ENCODE measurements around the gene RERE.

The RERE gene

GRCh38 chr1:8754993-8755392, 62.4 kb downstream of the RERE start:
- Histone ChIP-seq H3K18ac (ENCODE audit: low read length) (no peak overlapping the region), H3K23ac (ENCODE audit: low read depth, low read length, poor library complexity) (no peak overlapping the region), H3K27ac (replicated peaks; ENCODE audit: low read length) (no peak overlapping the region), H3K4ac (ENCODE audit: low read length) (no peak overlapping the region), H2BK12ac (ENCODE audit: low read length) (no peak overlapping the region), H3K4me3 (ENCODE audit: low read length in 2 of 2) (no peak overlapping the region), H3K27me3 (ENCODE audit: control insufficient read depth in 3 of 3, insufficient read depth in 3 of 3, low read depth in 1 of 3, low read length in 3 of 3) (no peaks in the 10 kb centered on the region), H2BK120ac (ENCODE audit: low read depth, low read length) (no peak overlapping the region), H3K14ac (ENCODE audit: low read length) (no peak overlapping the region), H4K91ac (ENCODE audit: low read depth, low read length, poor library complexity) (no peak overlapping the region), H2BK15ac (ENCODE audit: low read length) (no peak overlapping the region), H3K79me1 (ENCODE audit: low read depth, low read length) (no peaks in the 10 kb centered on the region), H4K8ac (ENCODE audit: low read depth, low read length) (no peak overlapping the region), H2BK5ac (ENCODE audit: low read length) (no peak overlapping the region), H3K9ac (ENCODE audit: low read depth, low read length, poor library complexity) (no peak overlapping the region), H3K9me3 (replicated peaks in 1 of 2; ENCODE audit: control insufficient read depth in 2 of 2, insufficient read depth in 1 of 2, low read depth in 1 of 2, low read length in 2 of 2) (no peaks in the 10 kb centered on the region), H3K4me1 (ENCODE audit: control insufficient read depth in 2 of 2, insufficient read depth in 1 of 2, low read depth in 1 of 2, low read length in 2 of 2) (peaks cover 0 to 20% of the 10 kb centered on the region in 2 donors), H3K4me2 (ENCODE audit: insufficient read depth, low read length, poor library complexity, severe bottlenecking) (no peak overlapping the region), H3K36me3 (replicated peaks in 1 of 2; ENCODE audit: control insufficient read depth in 2 of 2, insufficient read depth in 2 of 2, low read length in 2 of 2) (no peaks in the 10 kb centered on the region), H2AFZ (ENCODE audit: low read length) (no peak overlapping the region), H2AK5ac (ENCODE audit: low read depth, low read length) (no peak overlapping the region)
- no peak for DNase-seq (ENCODE audit: low spot score)
- no CpG with 5 or more reads among the region's 2 CpGs for WGBS, 2 donors (ENCODE audit: extremely low coverage in 2 of 2, insufficient read length in 2 of 2, insufficient replicate concordance in 1 of 2)

DNA sequence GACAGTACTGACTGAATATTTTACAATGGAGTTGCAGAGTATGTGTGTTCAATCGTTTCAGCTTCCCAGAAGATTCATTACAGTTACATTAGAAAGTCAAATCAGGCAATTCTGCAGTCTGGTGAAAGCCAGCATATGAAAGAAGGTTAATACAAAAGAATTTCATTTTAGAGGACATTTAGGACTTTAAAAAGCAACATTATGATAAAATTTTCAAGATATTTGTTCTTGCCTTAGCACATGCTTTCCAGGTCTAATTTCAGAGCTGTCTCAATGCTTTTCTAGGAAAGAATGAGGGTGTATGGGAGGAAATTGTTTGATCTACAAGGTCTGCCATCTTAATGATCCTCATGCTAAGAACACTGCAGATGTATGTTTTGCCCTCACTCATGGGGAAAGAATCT, 63.2 kb downstream of the RERE start:
- Histone ChIP-seq H4K8ac (ENCODE audit: low read depth, low read length) (no peak overlapping the region), H3K4me2 (ENCODE audit: insufficient read depth, low read length, poor library complexity, severe bottlenecking) (no peak overlapping the region), H4K91ac (ENCODE audit: low read depth, low read length, poor library complexity) (no peak overlapping the region), H2AK5ac (ENCODE audit: low read depth, low read length) (no peak overlapping the region), H2BK120ac (ENCODE audit: low read depth, low read length) (no peak overlapping the region), H2AFZ (ENCODE audit: low read length) (no peak overlapping the region), H3K27ac (replicated peaks; ENCODE audit: low read length) (no peak overlapping the region), H3K23ac (ENCODE audit: low read depth, low read length, poor library complexity) (no peak overlapping the region), H2BK15ac (ENCODE audit: low read length) (no peak overlapping the region), H3K36me3 (replicated peaks in 1 of 2; ENCODE audit: control insufficient read depth in 2 of 2, insufficient read depth in 2 of 2, low read length in 2 of 2) (no peaks in the 10 kb centered on the region), H3K4me3 (ENCODE audit: low read length in 2 of 2) (no peak overlapping the region), H3K4me1 (ENCODE audit: control insufficient read depth in 2 of 2, insufficient read depth in 1 of 2, low read depth in 1 of 2, low read length in 2 of 2) (peaks cover 0 to 20% of the 10 kb centered on the region in 2 donors), H2BK5ac (ENCODE audit: low read length) (no peak overlapping the region), H3K4ac (ENCODE audit: low read length) (no peak overlapping the region), H3K79me1 (ENCODE audit: low read depth, low read length) (no peaks in the 10 kb centered on the region), H3K14ac (ENCODE audit: low read length) (no peak overlapping the region), H2BK12ac (ENCODE audit: low read length) (no peak overlapping the region), H3K27me3 (ENCODE audit: control insufficient read depth in 3 of 3, insufficient read depth in 3 of 3, low read depth in 1 of 3, low read length in 3 of 3) (no peaks in the 10 kb centered on the region), H3K18ac (ENCODE audit: low read length) (no peak overlapping the region), H3K9me3 (replicated peaks in 1 of 2; ENCODE audit: control insufficient read depth in 2 of 2, insufficient read depth in 1 of 2, low read depth in 1 of 2, low read length in 2 of 2) (no peaks in the 10 kb centered on the region), H3K9ac (ENCODE audit: low read depth, low read length, poor library complexity) (no peak overlapping the region)
- DNase-seq (ENCODE audit: low spot score) = no peak
- WGBS, 2 donors (ENCODE audit: extremely low coverage in 2 of 2, insufficient read length in 2 of 2, insufficient replicate concordance in 1 of 2) = no CpG with 5 or more reads among the region's 1 CpG

DNA sequence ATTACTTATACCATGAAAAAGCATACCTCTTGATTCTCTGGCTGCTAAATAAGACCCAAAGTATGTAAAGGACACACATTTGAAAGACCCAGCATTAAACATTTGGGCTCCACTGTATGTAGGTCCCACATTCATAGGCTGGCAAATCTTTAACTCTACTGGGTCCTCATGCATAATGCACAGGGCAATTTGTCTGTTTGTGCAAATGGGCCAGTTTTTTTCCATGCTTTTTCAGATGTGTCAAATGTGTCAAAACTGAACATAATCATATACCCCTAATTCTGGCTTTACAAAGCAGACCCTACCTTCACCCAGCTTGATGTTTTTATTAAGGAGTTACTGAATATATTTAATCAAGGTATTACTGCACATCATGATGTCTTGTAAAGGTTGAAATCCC, 63.7 kb downstream of the RERE start:
- Histone ChIP-seq H2BK5ac (ENCODE audit: low read length) (no peak overlapping the region), H3K27ac (replicated peaks; ENCODE audit: low read length) (no peak overlapping the region)

DNA sequence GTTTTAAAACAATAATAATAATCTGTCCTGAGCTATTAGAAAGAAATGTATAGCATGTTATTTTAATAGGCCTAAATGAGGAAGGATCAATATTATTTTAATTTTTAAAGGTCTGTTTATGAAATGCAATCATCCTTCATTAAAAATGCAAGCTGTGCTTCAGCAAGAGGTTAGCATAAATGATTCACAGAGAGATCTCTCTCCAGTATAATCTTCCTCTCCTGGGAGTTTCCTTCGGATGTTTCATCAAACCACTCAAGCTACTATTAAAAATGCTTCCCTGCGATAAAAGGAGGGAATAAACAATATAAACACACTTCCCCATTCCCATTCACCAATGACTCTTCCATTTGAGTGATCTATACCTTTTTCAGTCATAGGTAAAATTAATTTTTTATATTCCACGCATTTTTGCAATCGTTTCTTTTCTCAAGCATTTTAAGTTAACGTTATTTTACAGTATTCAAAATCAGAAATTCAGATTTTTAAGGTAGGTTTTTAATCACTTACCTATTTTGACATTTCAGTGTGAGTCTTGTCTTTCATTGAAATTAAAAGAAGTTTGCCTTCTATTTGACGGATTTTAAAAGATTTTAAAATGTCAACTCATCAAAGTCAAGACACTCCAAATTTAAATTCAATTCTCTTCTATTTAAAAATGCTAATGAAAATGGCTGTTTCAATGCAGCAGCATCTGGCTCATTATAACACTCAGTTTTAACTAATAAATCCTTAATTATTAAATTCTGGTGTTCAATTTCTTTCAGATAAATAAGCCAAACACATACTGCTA, 64.3 kb downstream of the RERE start:
- WGBS, 2 donors (ENCODE audit: extremely low coverage in 2 of 2, insufficient read length in 2 of 2, insufficient replicate concordance in 1 of 2) = no CpG with 5 or more reads among the region's 6 CpGs
- H2BK120ac ChIP-seq (ENCODE audit: low read depth, low read length) = no peak overlapping the region

More for the DNA sequence above, 63.7 kb downstream of the RERE start:
- no peak overlapping the region for H2AFZ ChIP-seq (ENCODE audit: low read length)
- no peaks in the 10 kb centered on the region for H3K36me3 ChIP-seq (replicated peaks in 1 of 2; ENCODE audit: control insufficient read depth in 2 of 2, insufficient read depth in 2 of 2, low read length in 2 of 2)
- H2BK12ac ChIP-seq (ENCODE audit: low read length) = no peak overlapping the region
- H3K14ac ChIP-seq (ENCODE audit: low read length) = no peak overlapping the region
- H3K27me3 ChIP-seq (ENCODE audit: control insufficient read depth in 3 of 3, insufficient read depth in 3 of 3, low read depth in 1 of 3, low read length in 3 of 3) = no peaks in the 10 kb centered on the region
- peaks cover 0 to 20% of the 10 kb centered on the region in 2 donors for H3K4me1 ChIP-seq (ENCODE audit: control insufficient read depth in 2 of 2, insufficient read depth in 1 of 2, low read depth in 1 of 2, low read length in 2 of 2)
- no peak overlapping the region for H3K18ac ChIP-seq (ENCODE audit: low read length)
- no peak overlapping the region for H4K8ac ChIP-seq (ENCODE audit: low read depth, low read length)
- no peak for DNase-seq (ENCODE audit: low spot score)
- H3K79me1 ChIP-seq (ENCODE audit: low read depth, low read length) = no peaks in the 10 kb centered on the region
- H2BK120ac ChIP-seq (ENCODE audit: low read depth, low read length) = no peak overlapping the region
- H3K9me3 ChIP-seq (replicated peaks in 1 of 2; ENCODE audit: control insufficient read depth in 2 of 2, insufficient read depth in 1 of 2, low read depth in 1 of 2, low read length in 2 of 2) = no peaks in the 10 kb centered on the region
- no peak overlapping the region for H2BK15ac ChIP-seq (ENCODE audit: low read length)
- no peak overlapping the region for H3K9ac ChIP-seq (ENCODE audit: low read depth, low read length, poor library complexity)
- no peak overlapping the region for H3K23ac ChIP-seq (ENCODE audit: low read depth, low read length, poor library complexity)
- H2AK5ac ChIP-seq (ENCODE audit: low read depth, low read length) = no peak overlapping the region
- no peak overlapping the region for H3K4me2 ChIP-seq (ENCODE audit: insufficient read depth, low read length, poor library complexity, severe bottlenecking)
- no peak overlapping the region for H3K4ac ChIP-seq (ENCODE audit: low read length)
- H4K91ac ChIP-seq (ENCODE audit: low read depth, low read length, poor library complexity) = no peak overlapping the region
- no peak overlapping the region for H3K4me3 ChIP-seq (ENCODE audit: low read length in 2 of 2)

More for the DNA sequence above, 64.3 kb downstream of the RERE start:
- H3K23ac ChIP-seq (ENCODE audit: low read depth, low read length, poor library complexity) = no peak overlapping the region
- no peak for DNase-seq (ENCODE audit: low spot score)
- no peak overlapping the region for H3K18ac ChIP-seq (ENCODE audit: low read length)
- H3K9me3 ChIP-seq (replicated peaks in 1 of 2; ENCODE audit: control insufficient read depth in 2 of 2, insufficient read depth in 1 of 2, low read depth in 1 of 2, low read length in 2 of 2) = peaks cover 0 to 3% of the 10 kb centered on the region in 2 donors
- no peaks in the 10 kb centered on the region for H3K36me3 ChIP-seq (replicated peaks in 1 of 2; ENCODE audit: control insufficient read depth in 2 of 2, insufficient read depth in 2 of 2, low read length in 2 of 2)
- H2AFZ ChIP-seq (ENCODE audit: low read length) = no peak overlapping the region
- peaks cover 2% of the 10 kb centered on the region for H3K79me1 ChIP-seq (ENCODE audit: low read depth, low read length)
- no peak overlapping the region for H3K9ac ChIP-seq (ENCODE audit: low read depth, low read length, poor library complexity)
- H2AK5ac ChIP-seq (ENCODE audit: low read depth, low read length) = no peak overlapping the region
- no peak overlapping the region for H3K4ac ChIP-seq (ENCODE audit: low read length)
- H2BK15ac ChIP-seq (ENCODE audit: low read length) = no peak overlapping the region
- H3K27ac ChIP-seq (replicated peaks; ENCODE audit: low read length) = no peak overlapping the region
- peaks cover 0 to 20% of the 10 kb centered on the region in 2 donors for H3K4me1 ChIP-seq (ENCODE audit: control insufficient read depth in 2 of 2, insufficient read depth in 1 of 2, low read depth in 1 of 2, low read length in 2 of 2)
- H3K4me3 ChIP-seq (ENCODE audit: low read length in 2 of 2) = no peak overlapping the region
- no peak overlapping the region for H4K8ac ChIP-seq (ENCODE audit: low read depth, low read length)
- no peaks in the 10 kb centered on the region for H3K27me3 ChIP-seq (ENCODE audit: control insufficient read depth in 3 of 3, insufficient read depth in 3 of 3, low read depth in 1 of 3, low read length in 3 of 3)
- H3K14ac ChIP-seq (ENCODE audit: low read length) = no peak overlapping the region
- H2BK12ac ChIP-seq (ENCODE audit: low read length) = no peak overlapping the region
- H2BK5ac ChIP-seq (ENCODE audit: low read length) = no peak overlapping the region
- H4K91ac ChIP-seq (ENCODE audit: low read depth, low read length, poor library complexity) = no peak overlapping the region
- no peak overlapping the region for H3K4me2 ChIP-seq (ENCODE audit: insufficient read depth, low read length, poor library complexity, severe bottlenecking)

Data from neuronal stem cell (in vitro differentiated cells).